Stomach smooth muscle (tissue), 2 donors: ENCODE results near the gene EBF4.
A peak's percentile ranks its signal among the peaks of the same experiment; 100 is the strongest.

Experiments
- H3K27ac ChIP-seq: one replicate; pipeline ENCODE4 v1.7.0; 2013; ENCODE audit warnings: mild to moderate bottlenecking, low read length, inconsistent platforms
- H3K27me3 ChIP-seq, 2 donors: one replicate each; pipeline ENCODE4 v1.7.0; 2013; ENCODE audit warnings: low read length in 2 of 2; ENCODE audit not compliant: insufficient read depth in 2 of 2, control insufficient read depth in 1 of 2
- H3K36me3 ChIP-seq, 2 donors: one replicate each; pipeline ENCODE4 v1.7.0; 2013; ENCODE audit warnings: low read length in 2 of 2; ENCODE audit not compliant: control insufficient read depth in 2 of 2, insufficient read depth in 2 of 2
- H3K4me1 ChIP-seq: one replicate; pipeline ENCODE4 v1.7.0; 2013; ENCODE audit warnings: low read length; ENCODE audit not compliant: control insufficient read depth, insufficient read depth
- H3K4me3 ChIP-seq, 2 donors: one replicate each; pipeline ENCODE4 v1.7.0; 2013; ENCODE audit warnings: low read length in 2 of 2
- H3K9ac ChIP-seq, 2 donors: one replicate each; pipeline ENCODE4 v1.7.0; 2013; ENCODE audit warnings: low read length in 2 of 2, mild to moderate bottlenecking in 1 of 2
- H3K9me3 ChIP-seq, 2 donors: one replicate each; pipeline ENCODE4 v1.7.0; 2013; ENCODE audit warnings: low read length in 2 of 2; ENCODE audit not compliant: control insufficient read depth in 2 of 2
- donor health status: healthy.
- donor health status: Pancreatic carcinoma.

EBF4 gene

DNA sequence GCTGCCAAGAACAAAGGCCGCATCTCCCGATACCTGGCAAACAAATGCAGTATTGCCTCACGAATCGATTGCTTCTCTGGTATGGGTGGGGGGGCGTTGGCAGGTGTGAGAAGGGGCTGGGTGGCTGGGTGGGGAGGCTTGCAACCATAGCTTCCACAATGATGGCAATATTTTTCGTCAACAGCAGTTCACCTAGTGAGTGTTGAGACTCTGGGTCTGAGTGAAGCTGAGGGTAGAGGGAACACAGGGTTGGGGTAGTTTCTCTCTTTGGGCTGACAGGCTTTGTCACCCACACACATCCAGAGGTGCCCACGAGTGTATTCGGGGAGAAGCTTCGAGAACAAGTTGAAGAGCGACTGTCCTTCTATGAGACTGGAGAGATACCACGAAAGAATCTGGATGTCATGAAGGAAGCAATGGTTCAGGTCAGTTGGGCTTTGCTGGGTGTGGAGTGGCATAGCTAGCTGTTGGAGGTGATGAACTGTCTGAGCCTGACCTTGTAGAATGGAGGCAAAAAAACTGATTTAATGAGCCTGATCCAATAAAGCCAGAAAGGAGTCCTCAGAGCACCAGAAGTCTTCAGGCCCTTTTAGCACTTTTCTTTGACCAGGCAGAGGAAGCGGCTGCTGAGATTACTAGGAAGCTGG, 36.0 kb upstream of the EBF4 start:
- Histone ChIP-seq H3K4me1 (peaks cover 17% of the 10 kb centered on the region), H3K9me3 (no peaks in the 10 kb centered on the region), H3K4me3 (no peak overlapping the region), H3K9ac (no peak overlapping the region), H3K36me3 (peaks cover 67 to 74% of the 10 kb centered on the region in 2 donors), H3K27ac (no peak overlapping the region), H3K27me3 (no peaks in the 10 kb centered on the region)

GRCh38 chr20:2657241-2657640, 35.3 kb upstream of the EBF4 start:
- peaks cover 72 to 80% of the 10 kb centered on the region in 2 donors for H3K36me3 ChIP-seq

GRCh38 chr20:2657674-2658073, 34.9 kb upstream of the EBF4 start:
- H3K36me3 ChIP-seq, result peaks cover 74 to 82% of the 10 kb centered on the region in 2 donors
- no peak overlapping the region for H3K4me3 ChIP-seq
- H3K9me3 ChIP-seq, result no peaks in the 10 kb centered on the region
- peaks cover 13% of the 10 kb centered on the region for H3K4me1 ChIP-seq
- H3K9ac ChIP-seq, result no peak overlapping the region
- H3K27ac ChIP-seq, result no peak overlapping the region
- H3K27me3 ChIP-seq, result no peaks in the 10 kb centered on the region

More at GRCh38 chr20:2657241-2657640, 35.3 kb upstream of the EBF4 start:
- Histone ChIP-seq H3K4me3 (no peak overlapping the region), H3K9me3 (no peaks in the 10 kb centered on the region), H3K4me1 (peaks cover 13% of the 10 kb centered on the region), H3K9ac (no peak overlapping the region), H3K27ac (no peak overlapping the region), H3K27me3 (no peaks in the 10 kb centered on the region)

GRCh38 chr20:2658414-2659354, 33.9 kb upstream of the EBF4 start:
- H3K27ac ChIP-seq, result no peak overlapping the region
- no peaks in the 10 kb centered on the region for H3K9me3 ChIP-seq
- no peak overlapping the region for H3K9ac ChIP-seq
- no peak overlapping the region for H3K4me3 ChIP-seq
- H3K4me1 ChIP-seq, result peaks cover 16% of the 10 kb centered on the region
- H3K36me3 ChIP-seq, result peaks cover 74 to 82% of the 10 kb centered on the region in 2 donors
- no peaks in the 10 kb centered on the region for H3K27me3 ChIP-seq

DNA sequence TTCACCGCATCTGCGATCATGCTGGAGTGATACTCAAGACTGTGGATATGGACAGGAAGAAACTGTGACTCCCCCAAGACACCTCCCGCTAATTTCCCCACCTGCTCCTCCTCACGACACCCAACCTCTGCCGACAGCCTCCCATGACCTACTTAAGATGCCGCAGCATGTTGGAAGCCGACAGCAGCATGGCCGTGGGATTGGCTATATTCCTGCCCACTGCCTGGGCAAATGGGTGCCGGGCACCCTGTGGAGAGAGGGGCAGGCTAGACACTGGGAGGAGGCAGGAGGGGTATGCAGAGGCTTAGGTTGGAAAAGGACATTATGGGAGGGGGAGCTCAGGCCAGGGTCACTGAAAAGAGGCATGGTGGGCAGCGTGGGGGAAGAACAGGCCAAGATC, 33.0 kb upstream of the EBF4 start:
- Histone ChIP-seq H3K27ac (no peak overlapping the region), H3K27me3 (no peaks in the 10 kb centered on the region), H3K36me3 (peaks cover 67 to 74% of the 10 kb centered on the region in 2 donors), H3K4me3 (no peak overlapping the region), H3K9ac (no peak overlapping the region), H3K4me1 (peaks cover 12% of the 10 kb centered on the region), H3K9me3 (no peaks in the 10 kb centered on the region)

DNA sequence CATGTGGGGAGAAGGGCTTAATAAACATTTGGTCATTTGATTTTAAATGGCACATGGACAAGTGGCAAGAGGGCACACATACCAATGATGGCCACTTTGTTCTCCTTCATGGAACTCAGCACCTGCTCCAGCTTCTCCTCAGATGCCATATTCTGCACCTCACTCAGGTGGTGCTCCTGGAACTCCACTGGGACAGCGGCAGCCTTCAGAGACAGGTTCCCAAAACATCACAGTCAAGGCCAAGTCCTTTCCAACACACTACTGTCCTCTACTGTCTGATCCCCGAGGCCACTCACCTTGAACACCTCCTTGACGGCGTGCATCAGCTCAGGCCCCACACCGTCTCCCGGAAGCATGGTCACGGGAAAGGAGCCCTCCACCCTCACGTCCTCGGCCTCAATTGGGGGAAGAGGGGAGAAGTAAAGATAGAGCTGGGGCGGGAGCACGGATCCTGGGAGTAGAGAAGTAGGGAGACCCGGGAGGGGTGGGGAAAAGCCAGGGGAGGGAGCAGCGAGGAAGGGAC, 29.2 kb upstream of the EBF4 start:
- Histone ChIP-seq H3K4me1 (peaks cover 15% of the 10 kb centered on the region), H3K9me3 (no peaks in the 10 kb centered on the region), H3K27me3 (no peaks in the 10 kb centered on the region), H3K27ac (peak overlapping the region; percentile 96), H3K9ac (peak overlapping the region; percentile 86 to 96), H3K4me3 (peak overlapping the region; percentile 88 to 95), H3K36me3 (peaks cover 31 to 36% of the 10 kb centered on the region in 2 donors)

DNA sequence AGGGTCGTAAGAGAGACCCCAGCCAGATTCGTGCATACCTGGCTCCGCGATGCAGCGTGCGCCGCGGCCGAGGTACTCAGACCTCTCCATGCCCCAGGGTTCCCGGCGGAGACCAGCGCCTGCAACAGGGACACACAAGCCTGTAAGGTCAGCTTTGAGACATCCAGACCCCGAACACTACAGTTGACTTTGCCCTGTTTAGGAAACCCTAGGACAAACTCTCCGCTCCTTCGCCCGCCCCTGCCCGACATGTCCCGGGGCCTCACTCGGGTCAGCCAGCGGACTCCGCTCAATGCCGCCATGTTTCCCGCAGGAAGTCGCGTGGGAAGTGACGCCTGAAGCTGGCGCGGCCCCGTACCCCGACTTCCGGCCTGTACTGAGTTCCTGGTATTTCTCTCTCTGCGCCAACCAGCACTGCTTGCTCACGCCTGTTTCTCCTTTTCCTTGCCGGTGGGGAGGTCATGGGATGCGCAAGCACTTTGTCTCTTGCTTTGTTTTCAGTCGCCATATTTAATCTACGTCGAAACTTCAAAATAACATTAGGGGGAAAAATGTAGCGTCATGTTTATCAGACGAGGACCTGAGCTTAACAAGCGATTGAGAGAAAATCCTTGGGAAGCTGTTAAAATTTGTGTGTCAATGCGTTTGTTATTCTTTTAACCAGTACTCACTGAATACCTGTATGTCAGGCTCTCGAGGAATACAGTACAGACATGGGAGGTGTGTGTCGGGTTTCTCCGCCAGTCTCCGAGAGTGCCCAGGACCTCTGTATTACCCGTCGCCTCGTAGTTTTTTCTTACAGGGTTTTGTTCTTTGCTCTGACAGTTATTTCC, 28.5 kb upstream of the EBF4 start, which contains the start of gene IDH3B:
Gene IDH3B, minus strand, starts transcription at position 330 of the 833 bp plus-strand sequence. Its CDS starts 28 bp downstream, at position 302.
- no peaks in the 10 kb centered on the region for H3K9me3 ChIP-seq
- peak within 1 kb of the TSS; percentile 88 to 95 for H3K4me3 ChIP-seq
- H3K27me3 ChIP-seq, result no peaks in the 10 kb centered on the region
- peaks cover 15% of the 10 kb centered on the region for H3K4me1 ChIP-seq
- H3K9ac ChIP-seq, result peak within 1 kb of the TSS; percentile 86 to 96
- peak within 1 kb of the TSS; percentile 96 for H3K27ac ChIP-seq
- H3K36me3 ChIP-seq, result peaks cover 24 to 29% of the 10 kb centered on the region in 2 donors

GRCh38 chr20:2671977-2672376, 20.6 kb upstream of the EBF4 start:
- Histone ChIP-seq H3K36me3 (no peaks in the 10 kb centered on the region), H3K4me3 (no peak overlapping the region), H3K4me1 (no peaks in the 10 kb centered on the region), H3K9ac (no peak overlapping the region), H3K27ac (no peak overlapping the region), H3K27me3 (no peaks in the 10 kb centered on the region), H3K9me3 (no peaks in the 10 kb centered on the region)

GRCh38 chr20:2672446-2672845, 20.1 kb upstream of the EBF4 start:
- Histone ChIP-seq H3K27me3 (no peaks in the 10 kb centered on the region), H3K27ac (no peak overlapping the region), H3K4me3 (no peak overlapping the region), H3K4me1 (no peaks in the 10 kb centered on the region), H3K9ac (no peak overlapping the region), H3K36me3 (no peaks in the 10 kb centered on the region), H3K9me3 (no peaks in the 10 kb centered on the region)

GRCh38 chr20:2673453-2673852, 19.1 kb upstream of the EBF4 start:
- Histone ChIP-seq H3K9ac (no peak overlapping the region), H3K36me3 (no peaks in the 10 kb centered on the region), H3K4me3 (no peak overlapping the region), H3K9me3 (no peaks in the 10 kb centered on the region), H3K27ac (no peak overlapping the region), H3K4me1 (no peaks in the 10 kb centered on the region), H3K27me3 (no peaks in the 10 kb centered on the region)
